Measurements from ENCODE around the gene ESR1.

- TF ChIP-seq ARID4B (CRISPR knock-in tag; IDR thresholded peaks at IDR 0.05) (no peak), FOXA3 (CRISPR knock-in tag; conservative IDR thresholded peaks at IDR 0.05 in 1 of 2, IDR thresholded peaks at IDR 0.05 in 1 of 2) (no peak), ZFX (CRISPR knock-in tag; IDR thresholded peaks at IDR 0.05) (no peak), POLR2A (conservative IDR thresholded peaks at IDR 0.05) (no peak), AFF4 (CRISPR knock-in tag; IDR thresholded peaks at IDR 0.05) (no peak), KHSRP (IDR thresholded peaks at IDR 0.05) (no peak), SMARCE1 (IDR thresholded peaks at IDR 0.05) (no peak), ZNF263 (CRISPR knock-in tag; IDR thresholded peaks at IDR 0.05; ENCODE audit: borderline replicate concordance) (no peak)
- TF ChIP-seq, protein P1, sequence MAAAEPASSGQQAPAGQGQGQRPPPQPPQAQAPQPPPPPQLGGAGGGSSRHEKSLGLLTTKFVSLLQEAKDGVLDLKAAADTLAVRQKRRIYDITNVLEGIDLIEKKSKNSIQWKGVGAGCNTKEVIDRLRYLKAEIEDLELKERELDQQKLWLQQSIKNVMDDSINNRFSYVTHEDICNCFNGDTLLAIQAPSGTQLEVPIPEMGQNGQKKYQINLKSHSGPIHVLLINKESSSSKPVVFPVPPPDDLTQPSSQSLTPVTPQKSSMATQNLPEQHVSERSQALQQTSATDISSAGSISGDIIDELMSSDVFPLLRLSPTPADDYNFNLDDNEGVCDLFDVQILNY (CRISPR knock-in tag; IDR thresholded peaks at IDR 0.05): no peak
Measured at GRCh38 chr6:152147269-152147668, 339.8 kb downstream of the ESR1 start.
